ENCODE results near the gene MUC13. TPM values are rescaled to one million over a fixed set of nuclear protein-coding genes. Genes with fewer than 3 reads are reported as not detected.
A peak's percentile ranks its signal among the peaks of the same experiment; 100 is the strongest.

MUC13 gene
- total and polyA plus RNA-seq, 2 donors from 2014 or later = 1.9 to 6.4 TPM

DNA sequence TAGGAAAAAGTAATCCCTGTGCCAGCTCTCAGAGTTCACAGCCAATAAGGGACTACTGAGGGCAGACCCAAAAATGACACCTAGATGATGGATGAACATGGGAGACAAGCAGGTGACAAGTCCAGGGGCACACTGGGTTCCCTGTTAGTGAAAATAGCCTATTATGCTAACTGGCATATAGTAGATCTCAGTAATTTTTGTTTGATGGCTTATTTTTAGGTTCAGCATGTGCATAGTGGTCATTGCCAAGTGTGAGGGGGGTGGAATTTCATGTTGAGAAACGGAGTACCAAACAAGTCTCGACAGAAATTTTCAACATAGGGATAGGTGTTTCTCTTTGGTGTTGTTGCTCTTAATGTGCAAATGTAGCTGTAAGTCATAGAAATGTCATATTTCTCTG lies 41.0 kb downstream of the MUC13 start:
- H3K4me1 ChIP-seq (ENCODE audit: control insufficient read depth in 2 of 3, insufficient read depth in 2 of 3, low read depth in 1 of 3, low read length in 3 of 3) = no peaks in the 10 kb centered on the region
- H3K27me3 ChIP-seq (ENCODE audit: control insufficient read depth, insufficient read depth, low read length) = no peaks in the 10 kb centered on the region
- H3K36me3 ChIP-seq (ENCODE audit: control insufficient read depth in 2 of 3, insufficient read depth in 3 of 3, low read length in 3 of 3) = no peaks in the 10 kb centered on the region
- intact Hi-C loops (cut with DNase I) = no loop called here
- no peaks in the 10 kb centered on the region for H3K9me3 ChIP-seq (ENCODE audit: control insufficient read depth in 2 of 3, insufficient read depth in 1 of 3, low read length in 3 of 3)
- no peak for FAIRE-seq
- DNase-seq = no peak
- TF ChIP-seq, protein P1, sequence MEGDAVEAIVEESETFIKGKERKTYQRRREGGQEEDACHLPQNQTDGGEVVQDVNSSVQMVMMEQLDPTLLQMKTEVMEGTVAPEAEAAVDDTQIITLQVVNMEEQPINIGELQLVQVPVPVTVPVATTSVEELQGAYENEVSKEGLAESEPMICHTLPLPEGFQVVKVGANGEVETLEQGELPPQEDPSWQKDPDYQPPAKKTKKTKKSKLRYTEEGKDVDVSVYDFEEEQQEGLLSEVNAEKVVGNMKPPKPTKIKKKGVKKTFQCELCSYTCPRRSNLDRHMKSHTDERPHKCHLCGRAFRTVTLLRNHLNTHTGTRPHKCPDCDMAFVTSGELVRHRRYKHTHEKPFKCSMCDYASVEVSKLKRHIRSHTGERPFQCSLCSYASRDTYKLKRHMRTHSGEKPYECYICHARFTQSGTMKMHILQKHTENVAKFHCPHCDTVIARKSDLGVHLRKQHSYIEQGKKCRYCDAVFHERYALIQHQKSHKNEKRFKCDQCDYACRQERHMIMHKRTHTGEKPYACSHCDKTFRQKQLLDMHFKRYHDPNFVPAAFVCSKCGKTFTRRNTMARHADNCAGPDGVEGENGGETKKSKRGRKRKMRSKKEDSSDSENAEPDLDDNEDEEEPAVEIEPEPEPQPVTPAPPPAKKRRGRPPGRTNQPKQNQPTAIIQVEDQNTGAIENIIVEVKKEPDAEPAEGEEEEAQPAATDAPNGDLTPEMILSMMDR (IDR thresholded peaks at IDR 0.05; ENCODE audit: borderline replicate concordance, extremely low read depth, insufficient read depth) = no peak
- H3K4me3 ChIP-seq (ENCODE audit: low read length in 3 of 3) = no peak overlapping the region
- H3K27ac ChIP-seq (ENCODE audit: low read depth in 2 of 2, low read length in 2 of 2) = no peak overlapping the region
- H3K9ac ChIP-seq (ENCODE audit: low read length in 3 of 3) = no peak overlapping the region

DNA sequence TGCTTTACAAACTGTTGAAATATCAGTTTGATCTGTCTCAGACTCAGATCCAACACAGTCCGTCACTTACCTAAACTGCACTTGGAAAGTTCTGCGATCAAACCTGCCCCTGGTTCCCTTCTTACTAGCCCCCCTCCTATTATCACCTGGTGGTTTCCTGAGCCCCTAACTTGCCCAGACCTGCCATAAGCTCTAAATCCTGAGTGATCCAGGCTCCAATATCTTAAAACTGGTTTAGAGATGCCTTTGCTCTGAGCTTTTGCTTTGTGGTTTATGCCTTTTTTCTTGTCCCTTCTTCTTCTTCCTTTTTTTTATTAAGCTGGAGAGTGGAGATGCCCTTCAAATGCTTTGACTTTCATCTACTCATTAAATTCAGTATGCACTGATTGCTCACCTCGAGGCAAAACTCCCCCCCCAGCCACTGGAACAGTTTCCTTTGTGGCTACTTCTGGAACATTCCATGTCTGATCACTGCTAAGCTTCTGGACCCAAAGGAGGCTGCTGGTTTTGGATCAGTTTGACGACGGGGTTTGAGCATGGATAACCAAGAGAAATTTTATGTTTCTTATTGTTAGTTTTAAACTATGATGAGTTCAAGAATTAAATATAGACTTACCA lies 43.9 kb downstream of the MUC13 start:
- no peaks in the 10 kb centered on the region for H3K9me3 ChIP-seq (ENCODE audit: control insufficient read depth in 2 of 3, insufficient read depth in 1 of 3, low read length in 3 of 3)
- H3K4me1 ChIP-seq (ENCODE audit: control insufficient read depth in 2 of 3, insufficient read depth in 2 of 3, low read depth in 1 of 3, low read length in 3 of 3) = peaks cover 0 to 2% (median 0%) of the 10 kb centered on the region in 3 donors
- FAIRE-seq = no peak
- TF ChIP-seq, protein P1 (IDR thresholded peaks at IDR 0.05; ENCODE audit: borderline replicate concordance, extremely low read depth, insufficient read depth) = no peak
- no peak overlapping the region for H3K9ac ChIP-seq (ENCODE audit: low read length in 3 of 3)
- H3K27ac ChIP-seq (ENCODE audit: low read depth in 2 of 2, low read length in 2 of 2) = no peak overlapping the region
- intact Hi-C loops (cut with DNase I) = no loop called here
- no peak overlapping the region for H3K4me3 ChIP-seq (ENCODE audit: low read length in 3 of 3)
- DNase-seq = no peak
- H3K36me3 ChIP-seq (ENCODE audit: control insufficient read depth in 2 of 3, insufficient read depth in 3 of 3, low read length in 3 of 3) = no peaks in the 10 kb centered on the region
- no peaks in the 10 kb centered on the region for H3K27me3 ChIP-seq (ENCODE audit: control insufficient read depth, insufficient read depth, low read length)

DNA sequence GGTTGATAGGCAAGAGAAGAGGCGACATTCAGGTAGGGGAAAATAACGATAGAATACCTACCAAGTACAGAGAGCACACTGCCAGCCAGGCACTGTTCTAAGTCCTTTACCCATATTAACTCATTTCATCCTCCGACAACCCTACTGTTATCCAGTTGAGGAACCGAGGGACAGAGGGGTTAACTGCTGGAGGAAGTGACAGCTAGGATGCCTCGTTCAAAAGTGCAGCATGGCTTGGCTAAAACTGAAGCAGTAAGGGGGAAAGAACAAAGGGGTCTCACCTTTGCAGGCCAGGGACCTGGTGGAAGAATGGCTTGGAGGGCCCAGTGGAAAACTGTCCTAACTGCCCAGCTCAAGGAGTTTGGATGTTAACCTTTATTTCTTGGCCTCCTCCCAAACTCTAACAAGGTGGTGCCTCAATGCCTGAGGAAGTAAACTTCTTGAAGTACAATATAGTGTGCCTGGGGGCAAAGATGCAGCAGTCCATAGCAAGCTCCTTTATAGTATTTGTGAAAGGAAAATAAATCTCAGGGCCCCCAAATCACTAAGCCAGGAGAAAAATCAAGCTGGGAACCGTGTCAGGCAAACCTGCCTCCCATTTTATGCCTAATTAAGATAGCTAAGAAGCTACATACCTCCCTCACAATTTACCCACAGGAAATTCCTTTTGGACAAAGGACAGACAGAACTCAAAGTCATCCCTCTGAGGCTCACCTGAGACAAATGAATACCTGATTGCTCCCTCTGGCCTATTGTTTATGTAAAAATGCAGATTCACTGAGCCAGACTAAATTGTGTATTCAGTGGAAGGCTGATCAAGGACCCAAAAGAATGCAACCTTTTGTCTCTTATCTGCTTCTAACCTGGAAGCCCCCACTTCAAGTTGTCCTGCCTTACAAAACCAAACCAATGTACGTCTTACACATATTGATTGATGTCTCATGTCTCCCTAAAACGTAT lies 45.8 kb downstream of the MUC13 start:
- peak overlapping the region in 1 of 2 donors; percentile 43 for H3K27ac ChIP-seq (ENCODE audit: low read depth in 2 of 2, low read length in 2 of 2)
- no peaks in the 10 kb centered on the region for H3K36me3 ChIP-seq (ENCODE audit: control insufficient read depth in 2 of 3, insufficient read depth in 3 of 3, low read length in 3 of 3)
- intact Hi-C loops (cut with DNase I) = no loop called here
- FAIRE-seq (no peak), DNase-seq (no peak)
- no peaks in the 10 kb centered on the region for H3K9me3 ChIP-seq (ENCODE audit: control insufficient read depth in 2 of 3, insufficient read depth in 1 of 3, low read length in 3 of 3)
- H3K27me3 ChIP-seq (ENCODE audit: control insufficient read depth, insufficient read depth, low read length) = no peaks in the 10 kb centered on the region
- TF ChIP-seq, protein P1 (IDR thresholded peaks at IDR 0.05; ENCODE audit: borderline replicate concordance, extremely low read depth, insufficient read depth) = no peak
- H3K4me3 ChIP-seq (ENCODE audit: low read length in 3 of 3) = no peak overlapping the region
- peaks cover 0 to 2% (median 2%) of the 10 kb centered on the region in 3 donors for H3K4me1 ChIP-seq (ENCODE audit: control insufficient read depth in 2 of 3, insufficient read depth in 2 of 3, low read depth in 1 of 3, low read length in 3 of 3)
- no peak overlapping the region for H3K9ac ChIP-seq (ENCODE audit: low read length in 3 of 3)

Data from kidney (tissue), 14 donors.